GM18858 (cell line): ENCODE measurements around the gene MRPL24.
A peak's percentile ranks its signal among the peaks of the same experiment; 100 is the strongest.
"Not testable (repeated sequence)": the region's sequence is repeated elsewhere in the genome, so short reads cannot be mapped to it uniquely, and the experiment has no call there.

Experiments
- ATAC-seq: cut with Tn5 transposase; IDR thresholded peaks from one replicate; pipeline ENCODE4 v1.9.1; 2021; ENCODE audit not compliant: unreplicated experiment

MRPL24 gene

DNA sequence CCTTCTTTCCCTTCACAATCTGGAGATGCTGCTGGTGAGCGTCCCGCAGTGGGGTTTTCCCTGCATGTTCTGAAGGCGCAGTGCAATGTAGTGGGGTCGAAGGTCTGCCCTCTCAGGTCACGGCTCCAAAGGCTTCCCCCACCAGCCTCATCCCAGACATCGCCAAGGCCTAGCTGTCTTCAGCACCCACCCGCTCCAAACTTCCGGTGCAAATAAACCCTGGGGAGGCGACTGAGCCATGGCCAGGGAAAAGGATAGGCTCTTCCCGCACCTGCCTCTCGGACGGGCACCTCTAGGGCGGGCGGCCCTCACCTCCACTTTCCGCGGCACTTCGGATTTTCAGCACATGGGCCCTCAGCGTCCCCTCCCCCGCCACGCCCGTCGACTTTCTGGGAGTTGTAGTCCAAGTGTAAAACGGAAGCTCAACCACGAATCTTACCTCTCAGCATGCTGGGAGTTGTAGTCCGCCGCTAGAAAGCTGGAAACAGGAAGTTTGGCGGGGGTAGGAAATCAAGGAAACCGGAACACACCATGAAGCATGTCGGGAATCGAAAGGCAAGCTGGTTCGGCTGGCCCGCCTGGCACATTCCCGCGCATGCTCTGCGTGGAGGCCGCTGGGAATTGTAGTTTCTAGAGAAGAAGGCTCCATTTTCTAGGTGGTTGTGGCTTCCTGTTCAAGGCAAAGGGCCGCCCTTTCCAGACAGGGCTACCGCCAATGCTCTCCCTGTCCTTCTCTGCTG is at the start of gene MRPL24:
MRPL24 (minus strand) TSS at position 348 of the 740 bp plus-strand sequence. CDS start 2,384 bp downstream, outside the sequence.
- peak; percentile 74 for ATAC-seq

DNA sequence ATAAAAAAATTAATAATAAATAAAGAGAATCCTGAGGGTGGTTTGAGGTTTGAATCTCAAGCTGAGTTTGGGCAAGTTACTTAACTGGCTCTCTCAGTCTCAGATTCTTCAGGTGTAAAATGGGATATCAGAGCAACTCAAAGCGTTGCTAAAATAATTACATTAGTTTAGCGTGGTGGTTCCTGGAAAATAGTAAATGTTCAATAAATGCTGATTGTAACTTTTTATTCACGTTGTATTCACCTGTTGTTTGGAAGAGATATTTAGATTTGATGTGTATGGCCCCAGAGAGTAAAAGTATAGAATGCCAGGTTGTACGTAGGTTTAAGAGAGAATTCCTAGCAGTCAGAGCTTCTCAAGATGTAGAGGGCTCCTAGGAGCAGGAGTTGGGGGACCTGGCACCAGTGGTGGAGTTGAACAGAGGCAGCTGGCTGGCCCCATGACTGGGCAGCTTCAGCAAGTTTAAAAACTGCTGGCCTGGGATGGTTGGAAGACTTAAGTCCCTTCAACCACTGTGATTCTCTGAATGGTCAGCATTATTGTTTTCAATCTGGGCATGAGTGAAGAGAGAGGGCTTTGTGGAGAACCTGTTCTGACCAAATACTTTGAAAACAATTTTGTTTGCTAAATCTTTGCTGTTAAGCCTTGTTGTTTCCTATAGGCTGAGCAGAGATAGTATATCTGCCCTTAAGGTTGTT is 48.9 kb upstream of the MRPL24 start:
- no peak for ATAC-seq

GRCh38 chr1:156788136-156788535 is 47.2 kb upstream of the MRPL24 start:
- no peak for ATAC-seq

DNA sequence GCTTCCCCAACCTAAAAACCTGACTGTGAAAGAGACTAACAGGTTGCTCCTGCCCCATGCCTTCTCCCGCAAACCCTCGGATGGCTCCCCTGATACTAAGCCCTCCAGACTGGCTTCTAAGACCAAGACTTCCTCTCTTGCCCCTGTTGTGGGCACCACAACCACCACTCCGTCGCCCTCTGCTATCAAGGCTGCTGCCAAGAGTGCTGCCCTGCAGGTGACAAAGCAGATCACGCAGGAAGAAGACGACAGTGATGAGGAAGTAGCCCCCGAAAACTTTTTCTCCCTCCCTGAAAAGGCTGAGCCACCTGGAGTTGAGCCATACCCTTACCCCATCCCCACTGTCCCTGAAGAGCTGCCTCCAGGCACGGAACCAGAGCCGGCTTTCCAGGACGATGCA is 45.8 kb upstream of the MRPL24 start:
- ATAC-seq = no peak

GRCh38 chr1:156785458-156785857 is 44.6 kb upstream of the MRPL24 start:
- no peak for ATAC-seq

DNA sequence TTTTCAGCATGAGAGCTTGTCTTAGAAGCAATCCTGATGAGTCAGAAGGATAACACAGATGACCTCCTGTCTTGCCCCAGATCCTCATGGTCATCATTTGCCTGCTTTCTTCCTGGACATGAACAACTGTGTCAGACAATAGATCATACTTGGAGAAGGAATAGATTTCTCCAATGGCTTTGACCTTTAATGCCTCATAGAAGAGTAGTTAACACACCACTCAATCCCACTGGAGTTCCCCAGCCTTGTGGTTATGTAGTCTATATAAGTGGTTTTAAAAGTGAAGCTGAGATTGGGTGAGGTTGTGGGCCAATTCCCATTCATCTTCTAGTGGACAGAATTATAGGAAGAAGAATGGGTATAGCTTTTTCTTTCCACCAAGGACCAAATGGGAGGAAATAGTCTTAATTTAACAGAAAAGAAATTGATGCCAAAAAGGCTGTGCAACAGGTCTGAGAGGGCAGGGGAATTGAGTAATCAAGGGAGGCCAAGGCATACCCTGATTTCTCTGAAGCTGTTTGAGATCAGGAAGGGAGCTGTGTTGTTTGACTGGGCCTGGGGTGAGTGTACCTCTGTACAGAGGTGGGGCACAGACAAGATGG is 40.8 kb upstream of the MRPL24 start:
- no peak for ATAC-seq

DNA sequence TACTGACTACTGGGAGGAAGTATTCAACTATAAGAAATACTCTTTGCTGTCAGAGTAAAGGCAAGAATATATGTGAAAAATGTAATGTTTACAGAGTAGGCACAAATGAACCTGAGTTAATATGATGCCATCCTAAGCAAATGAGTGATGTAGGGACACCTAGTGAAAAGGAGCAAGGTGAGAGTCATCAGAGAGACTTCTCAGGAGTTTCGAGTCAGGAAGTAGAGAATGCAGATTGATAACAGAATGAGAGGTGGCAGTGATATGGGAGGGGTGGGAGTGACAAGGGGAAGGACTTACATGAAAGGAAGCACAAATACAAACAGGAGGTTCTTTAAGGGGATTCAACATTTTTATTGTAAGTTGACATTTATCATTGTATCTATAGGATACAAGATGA is 36.7 kb upstream of the MRPL24 start:
- ATAC-seq = no peak

GRCh38 chr1:156776942-156777341 is 36.1 kb upstream of the MRPL24 start:
- ATAC-seq = no peak

DNA sequence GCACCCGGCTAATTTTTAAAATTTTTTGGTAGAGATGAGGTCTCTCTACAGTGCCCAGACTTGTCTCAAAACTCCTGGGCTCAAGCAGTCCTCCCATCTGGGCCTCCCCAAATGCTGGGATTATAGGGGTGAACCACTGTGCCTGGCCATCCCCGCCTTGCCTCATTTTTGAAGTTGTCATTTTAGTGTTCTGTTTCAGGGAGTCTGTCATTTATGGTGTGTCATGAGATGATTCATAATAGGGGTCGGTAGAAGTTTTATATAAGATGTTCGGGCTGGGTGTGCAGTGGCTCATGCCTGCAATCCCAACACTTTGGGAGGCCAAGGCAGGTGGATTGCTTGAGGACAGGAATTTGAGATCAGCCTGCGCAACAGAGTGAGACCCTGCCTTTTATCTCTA is 34.9 kb upstream of the MRPL24 start:
- ATAC-seq = no peak

DNA sequence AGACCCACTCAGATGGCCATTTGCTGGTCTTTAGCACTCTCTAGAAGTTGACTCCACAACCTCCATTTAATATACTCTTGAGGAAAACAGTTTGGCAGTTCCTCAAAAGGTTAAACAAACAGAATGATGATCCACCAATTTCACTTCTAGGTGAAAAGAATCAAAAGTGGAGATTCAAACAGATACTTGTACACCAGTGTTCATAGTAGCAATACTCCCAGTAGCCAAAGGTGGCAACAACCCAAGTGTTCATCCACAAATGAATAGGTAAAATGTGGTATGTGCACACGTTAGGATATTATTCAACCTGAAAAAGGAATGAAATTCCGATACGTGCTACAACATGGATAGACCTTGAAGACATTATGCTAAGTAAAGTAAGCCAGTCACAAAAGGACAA is 32.7 kb upstream of the MRPL24 start:
- ATAC-seq = no peak

DNA sequence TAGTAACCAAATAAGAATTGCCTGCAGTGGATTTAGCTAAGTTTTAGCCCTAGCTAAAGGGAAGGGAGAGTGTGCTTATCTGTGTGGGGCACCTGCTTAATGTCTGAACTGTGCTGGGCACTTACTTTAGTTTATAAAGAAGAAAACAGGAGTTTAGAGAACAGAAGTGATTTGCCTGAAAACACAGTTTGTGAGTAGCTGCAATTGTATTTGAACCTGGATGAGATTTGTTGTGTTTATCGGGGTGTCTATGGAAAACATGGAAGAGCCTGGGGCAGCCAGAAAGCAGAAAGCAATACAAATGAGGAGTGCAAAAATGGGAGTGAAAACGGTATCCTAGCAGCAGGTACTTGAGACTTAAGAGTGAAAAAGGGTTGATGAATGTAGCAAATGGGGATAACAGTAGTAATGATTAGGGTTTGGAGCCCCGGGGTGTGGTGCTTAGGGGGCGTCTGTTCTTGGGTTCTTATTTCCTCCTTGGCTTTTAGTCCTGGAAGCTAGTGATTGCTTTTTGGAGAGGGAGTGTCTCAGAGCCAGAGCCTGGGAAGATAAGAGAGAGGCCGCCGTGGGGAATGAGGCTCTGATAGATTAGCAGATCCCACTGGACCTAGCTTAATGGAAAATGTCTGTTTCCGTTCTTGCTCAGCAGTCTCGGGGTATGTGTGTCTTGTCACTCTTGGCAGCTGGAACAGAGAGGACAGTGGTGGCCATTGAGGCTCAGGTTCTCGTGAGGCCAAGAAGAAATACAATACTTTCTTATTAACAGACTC is 32.0 kb upstream of the MRPL24 start:
- no peak for ATAC-seq

DNA sequence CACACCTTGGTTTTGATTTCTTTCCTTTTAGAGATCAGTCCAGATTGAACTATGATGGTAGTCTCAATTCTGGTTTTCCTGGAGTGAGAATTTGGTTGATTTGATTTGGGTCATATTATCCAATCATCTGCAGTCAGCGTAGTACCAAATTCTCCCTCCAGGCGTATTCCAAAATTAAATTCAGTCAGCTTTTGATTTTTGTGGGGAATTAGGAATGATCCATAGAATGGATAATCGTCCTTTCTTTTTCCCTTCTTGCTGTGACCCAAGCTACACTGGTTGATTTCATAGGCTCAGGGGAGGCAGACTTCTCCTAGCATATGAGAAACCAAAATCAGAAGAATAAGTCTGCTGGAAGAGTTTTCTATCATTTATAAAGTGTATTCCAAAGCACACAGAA is 31.3 kb upstream of the MRPL24 start:
- ATAC-seq = no peak

GRCh38 chr1:156768610-156769295 is 27.9 kb upstream of the MRPL24 start:
- no peak for ATAC-seq

GRCh38 chr1:156767879-156768604 is 27.2 kb upstream of the MRPL24 start:
- ATAC-seq = no peak

DNA sequence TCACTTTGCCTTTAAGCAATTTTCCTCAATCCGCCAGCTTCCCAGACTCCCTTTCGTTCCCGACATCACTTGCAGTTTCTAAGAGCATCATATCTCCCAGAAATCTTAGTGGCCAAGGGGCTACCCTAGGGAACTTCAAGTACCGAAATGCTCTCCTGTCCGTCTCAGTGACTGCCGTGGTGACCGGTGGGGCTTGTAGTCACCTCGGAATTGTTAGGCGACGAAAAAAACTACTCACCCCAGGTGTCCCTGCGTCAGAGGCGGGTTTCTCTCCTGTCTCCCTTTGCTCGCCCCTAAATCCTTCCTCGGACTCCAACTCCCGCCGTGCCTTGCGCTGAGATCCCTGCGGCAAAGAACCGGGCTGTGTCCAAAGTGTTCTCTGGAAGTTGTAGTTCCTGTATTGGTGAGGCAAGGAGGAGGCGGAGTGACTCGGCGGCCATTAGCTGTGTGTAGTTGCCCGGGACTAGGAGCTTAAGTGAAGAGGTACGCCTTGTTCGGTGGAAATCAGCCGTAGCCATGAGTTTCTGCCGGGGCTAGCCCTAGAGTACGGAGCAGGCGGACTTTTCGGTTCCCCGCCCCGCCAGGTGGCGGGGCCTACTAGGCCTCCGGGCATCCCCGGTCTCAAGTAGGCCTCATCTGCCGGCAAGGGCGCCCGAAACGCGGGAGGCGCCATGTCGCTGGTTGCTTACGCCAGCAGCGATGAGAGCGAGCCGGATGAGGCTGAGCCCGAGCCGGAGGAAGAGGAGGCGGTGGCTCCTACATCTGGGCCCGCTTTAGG is 26.4 kb upstream of the MRPL24 start, which contains the start of gene PRCC:
PRCC (plus strand) TSS at position 435 of the 778 bp plus-strand sequence; CDS start at position 672, 237 bp downstream.
- ATAC-seq = peak; percentile 83

DNA sequence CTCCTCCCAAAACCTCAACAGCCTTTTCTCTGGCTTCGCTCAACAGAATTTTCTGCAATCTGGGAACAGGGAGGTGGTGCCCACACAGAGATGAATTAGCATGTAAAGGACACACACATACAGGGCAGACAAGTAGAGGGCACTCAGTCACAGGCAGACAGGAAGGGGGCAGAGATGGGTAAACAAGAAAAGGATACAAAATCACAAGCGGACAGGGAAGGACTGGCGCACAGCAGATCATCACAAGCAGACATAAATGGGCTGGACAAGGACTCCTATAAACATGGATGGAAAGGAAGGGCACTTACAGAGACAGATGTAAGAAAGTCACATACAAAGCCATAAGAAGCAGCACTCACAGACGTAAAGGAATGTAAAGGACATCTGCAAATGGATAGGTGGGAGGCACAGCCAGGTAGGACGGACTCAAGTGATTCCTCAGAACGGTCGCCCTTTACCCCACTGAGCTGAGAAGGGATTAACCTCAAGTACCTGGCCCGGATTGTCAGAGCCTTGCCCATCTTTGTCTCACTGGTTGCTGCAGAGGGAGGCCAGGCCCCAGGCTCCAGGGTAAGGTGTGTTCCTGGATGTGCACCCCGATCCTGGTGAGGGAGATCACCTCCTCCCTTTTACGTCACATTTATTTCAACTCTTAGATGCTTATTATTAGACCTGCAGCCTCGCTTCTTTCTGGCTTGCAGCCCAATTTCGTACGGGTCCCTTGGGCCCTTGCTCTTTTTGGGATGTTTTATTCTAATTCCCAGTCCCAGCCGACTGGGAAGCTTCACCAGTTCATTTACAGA is 25.6 kb upstream of the MRPL24 start:
- ATAC-seq = peak; percentile 23

DNA sequence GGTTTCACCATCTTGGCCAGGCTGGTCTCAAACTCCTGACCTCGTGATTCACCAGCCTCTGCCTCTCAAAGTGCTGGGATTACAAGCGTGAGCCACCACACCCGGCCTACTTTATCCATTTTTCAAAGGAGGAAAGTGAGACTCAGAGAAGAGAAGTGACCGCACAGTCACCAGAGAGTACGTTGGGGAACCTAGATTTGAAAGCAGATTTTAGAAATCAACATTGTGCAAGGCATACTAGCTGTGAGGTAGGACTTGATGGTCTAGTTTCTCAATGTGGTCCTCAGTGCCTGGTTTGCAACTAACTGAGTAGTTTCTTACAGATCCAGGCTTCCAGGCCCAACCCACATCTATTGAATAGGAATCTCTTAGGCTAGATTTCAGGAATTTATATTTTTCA is 24.8 kb upstream of the MRPL24 start:
- ATAC-seq = no peak

DNA sequence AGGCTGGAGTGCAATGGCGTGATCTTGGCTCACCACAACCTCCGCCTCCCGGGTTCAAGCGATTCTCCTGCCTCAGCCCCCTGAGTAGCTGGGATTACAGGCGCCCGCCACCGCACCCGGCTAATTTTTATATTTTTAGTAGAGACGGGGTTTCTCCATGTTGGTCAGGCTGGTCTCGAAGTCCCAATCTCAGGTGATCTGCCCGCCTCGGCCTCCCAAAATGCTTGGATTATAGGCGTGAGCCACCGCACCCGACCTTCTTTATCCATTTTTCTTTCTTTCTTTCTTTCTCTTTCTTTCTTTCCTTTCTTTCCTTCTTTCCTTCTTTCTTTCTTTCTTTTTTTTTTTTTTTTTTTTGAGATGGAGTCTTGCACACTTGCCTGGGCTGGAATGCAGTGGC is 24.2 kb upstream of the MRPL24 start:
- not testable (repeated sequence) for ATAC-seq

GRCh38 chr1:156760796-156761104 is 19.9 kb upstream of the MRPL24 start:
- no peak for ATAC-seq
